ENCODE results near the gene AFMID.

DNA sequence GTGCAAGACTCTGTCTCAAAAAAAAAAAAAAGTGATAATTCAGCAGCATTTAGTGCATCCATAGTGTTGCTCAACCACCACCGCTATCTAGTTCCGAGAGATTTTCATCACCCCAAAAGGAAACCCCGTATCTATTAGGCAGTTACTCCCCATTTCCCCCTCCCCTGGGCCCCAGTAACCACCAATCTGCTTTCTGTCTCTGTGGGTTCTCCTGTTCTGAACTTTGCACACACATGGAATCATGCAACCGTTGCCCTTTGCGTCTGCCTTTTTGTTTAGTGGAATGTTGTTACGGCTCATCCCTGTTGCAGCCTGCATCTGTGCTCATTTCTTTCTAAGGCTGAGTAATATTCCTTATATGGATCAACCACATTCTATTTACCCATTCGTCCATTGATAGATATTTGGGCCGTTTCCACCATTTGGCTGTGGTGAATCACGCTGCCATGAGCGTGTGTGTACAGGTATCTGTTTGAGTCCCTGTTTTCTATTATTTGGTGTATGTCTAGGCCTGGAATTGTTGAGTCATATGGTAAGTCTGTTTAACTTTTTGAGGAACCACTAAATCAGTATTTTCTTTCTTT is 27.5 kb upstream of the AFMID start:
- TF ChIP-seq, protein P1, sequence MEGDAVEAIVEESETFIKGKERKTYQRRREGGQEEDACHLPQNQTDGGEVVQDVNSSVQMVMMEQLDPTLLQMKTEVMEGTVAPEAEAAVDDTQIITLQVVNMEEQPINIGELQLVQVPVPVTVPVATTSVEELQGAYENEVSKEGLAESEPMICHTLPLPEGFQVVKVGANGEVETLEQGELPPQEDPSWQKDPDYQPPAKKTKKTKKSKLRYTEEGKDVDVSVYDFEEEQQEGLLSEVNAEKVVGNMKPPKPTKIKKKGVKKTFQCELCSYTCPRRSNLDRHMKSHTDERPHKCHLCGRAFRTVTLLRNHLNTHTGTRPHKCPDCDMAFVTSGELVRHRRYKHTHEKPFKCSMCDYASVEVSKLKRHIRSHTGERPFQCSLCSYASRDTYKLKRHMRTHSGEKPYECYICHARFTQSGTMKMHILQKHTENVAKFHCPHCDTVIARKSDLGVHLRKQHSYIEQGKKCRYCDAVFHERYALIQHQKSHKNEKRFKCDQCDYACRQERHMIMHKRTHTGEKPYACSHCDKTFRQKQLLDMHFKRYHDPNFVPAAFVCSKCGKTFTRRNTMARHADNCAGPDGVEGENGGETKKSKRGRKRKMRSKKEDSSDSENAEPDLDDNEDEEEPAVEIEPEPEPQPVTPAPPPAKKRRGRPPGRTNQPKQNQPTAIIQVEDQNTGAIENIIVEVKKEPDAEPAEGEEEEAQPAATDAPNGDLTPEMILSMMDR (IDR thresholded peaks at IDR 0.05 in 4 of 5, conservative IDR thresholded peaks at IDR 0.05 in 1 of 5), result no peak
- TF ChIP-seq POLR2A (IDR thresholded peaks at IDR 0.05), result no peak
